Activated naive CD8-positive, alpha-beta T cell treated with anti-CD3 and anti-CD28 coated beads, Interleukin-2, amount 10 ng/mL, durations not matched to agents 7 days and 5 days (primary cell): ENCODE data around the gene OVCA2. TPM values are rescaled to one million over a fixed set of nuclear protein-coding genes. Genes with fewer than 3 reads are reported as not detected.
A peak's percentile ranks its signal among the peaks of the same experiment; 100 is the strongest.

ENCODE experiments used
- ATAC-seq: fragments of 150-1000 bp; cut with Tn5 transposase; one replicate; pipeline ENCODE4 v1.10.0; 2021; ENCODE audit warnings: low read depth, moderate library complexity
- POLR2A ChIA-PET: fragments of 350-600 bp; sonication (Branson Sonifier 250); formaldehyde crosslinking; loops from one replicate; lab custom pipeline; 2021; ENCODE audit warnings: antibody characterized with exemption; lab: Charles Lee
- DNase-seq: peaks from one replicate; pipeline ENCODE4 v3.0.0; 2021
- H3K27ac Mint-ChIP-seq: one replicate; pipeline ENCODE4 v1.8.0; 2022; ENCODE audit warnings: mild to moderate bottlenecking, mixed read lengths
- H3K27me3 Mint-ChIP-seq: one replicate; pipeline ENCODE4 v1.8.0; 2022; ENCODE audit warnings: mild to moderate bottlenecking, moderate library complexity, mixed read lengths
- H3K36me3 Mint-ChIP-seq: one replicate; pipeline ENCODE4 v1.8.0; 2021; ENCODE audit warnings: mild to moderate bottlenecking, mixed read lengths
- H3K4me1 Mint-ChIP-seq: one replicate; pipeline ENCODE4 v1.8.0; 2021; ENCODE audit warnings: mixed read lengths
- H3K4me3 Mint-ChIP-seq: one replicate; pipeline ENCODE4 v1.8.0; 2022; ENCODE audit warnings: mild to moderate bottlenecking, moderate library complexity, mixed read lengths
- H3K9me3 Mint-ChIP-seq: one replicate; pipeline ENCODE4 v1.8.0; 2021; ENCODE audit warnings: mixed read lengths
- total RNA-seq, 2 experiments: library from RNA; stranded (reverse); gene quantifications; one replicate each; pipeline ENCODE4 v1.2.3, GENCODE V29; 2021

OVCA2 gene
- total RNA-seq: 10 to 100 TPM; 32.0 to 35.5 TPM

GRCh38 chr17:2041561-2042389 is at the start of gene OVCA2:
TSS of gene OVCA2 (plus strand) at chr17:2042022. CDS start at chr17:2042048, 26 bp downstream.
- no peaks in the 10 kb centered on the region for H3K27me3 Mint-ChIP-seq
- H3K27ac Mint-ChIP-seq: peak within 1 kb of the TSS; percentile 96
- ATAC-seq: peak; percentile 83
- peaks cover 12% of the 10 kb centered on the region for H3K4me1 Mint-ChIP-seq
- no peaks in the 10 kb centered on the region for H3K9me3 Mint-ChIP-seq
- peak; percentile 98 for DNase-seq
- POLR2A ChIA-PET: interaction anchor here (2.3 to 3.3 kb wide), 2 partner anchors 10 to 14 kb away, joined by 6 to 13 read pairs; partner anchors contain the start of gene DPH1
- H3K4me3 Mint-ChIP-seq: peak within 1 kb of the TSS; percentile 93
- peaks cover 12% of the 10 kb centered on the region for H3K36me3 Mint-ChIP-seq

- ATAC-seq (no peak), DNase-seq (no peak)
- H3K36me3 Mint-ChIP-seq: no peaks in the 10 kb centered on the region
- POLR2A ChIA-PET: no interaction called here
- no peaks in the 10 kb centered on the region for H3K9me3 Mint-ChIP-seq
- H3K27me3 Mint-ChIP-seq: peaks cover 33% of the 10 kb centered on the region
- no peak overlapping the region for H3K27ac Mint-ChIP-seq
- no peak overlapping the region for H3K4me3 Mint-ChIP-seq
- no peaks in the 10 kb centered on the region for H3K4me1 Mint-ChIP-seq
These were observed 49.3 kb upstream of the OVCA2 start for GRCh38 chr17:1992541-1992940.

DNA sequence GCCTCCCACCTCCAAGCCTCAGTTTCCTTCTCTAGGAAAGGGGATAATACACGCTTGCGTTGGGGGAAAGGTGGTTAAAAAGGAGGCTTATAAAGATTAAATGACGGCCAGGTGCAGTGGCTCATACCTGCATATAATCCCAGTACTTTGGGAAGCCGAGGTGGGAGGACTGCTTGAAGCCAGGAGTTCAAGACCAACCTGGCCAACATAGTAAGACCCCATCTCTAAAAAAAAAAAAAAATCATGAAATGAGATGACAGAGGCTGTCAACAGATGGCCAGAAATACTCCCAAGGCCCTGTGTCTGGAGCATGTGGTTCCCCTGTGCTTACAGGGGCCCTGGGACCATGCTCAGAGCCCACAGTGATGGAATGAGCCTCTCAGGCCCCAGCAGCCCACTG is 47.1 kb upstream of the OVCA2 start:
- no peak for ATAC-seq
- Mint-ChIP-seq H3K36me3 (peaks cover 2% of the 10 kb centered on the region), H3K27me3 (peaks cover 34% of the 10 kb centered on the region), H3K4me3 (no peak overlapping the region), H3K9me3 (no peaks in the 10 kb centered on the region), H3K4me1 (peaks cover 2% of the 10 kb centered on the region), H3K27ac (no peak overlapping the region)
- DNase-seq: no peak
- POLR2A ChIA-PET: no interaction called here

- DNase-seq (no peak), ATAC-seq (no peak)
- Mint-ChIP-seq H3K36me3 (peaks cover 2% of the 10 kb centered on the region), H3K9me3 (no peaks in the 10 kb centered on the region), H3K4me1 (peaks cover 2% of the 10 kb centered on the region), H3K27me3 (peaks cover 36% of the 10 kb centered on the region), H3K4me3 (no peak overlapping the region), H3K27ac (no peak overlapping the region)
- POLR2A ChIA-PET: no interaction called here
These were observed 46.4 kb upstream of the OVCA2 start for GRCh38 chr17:1995321-1995892.

- no peak overlapping the region for H3K4me3 Mint-ChIP-seq
- H3K4me1 Mint-ChIP-seq: peaks cover 2% of the 10 kb centered on the region
- H3K36me3 Mint-ChIP-seq: peaks cover 2% of the 10 kb centered on the region
- no peak overlapping the region for H3K27ac Mint-ChIP-seq
- H3K9me3 Mint-ChIP-seq: no peaks in the 10 kb centered on the region
- POLR2A ChIA-PET: no interaction called here
- DNase-seq (no peak), ATAC-seq (no peak)
- peaks cover 34% of the 10 kb centered on the region for H3K27me3 Mint-ChIP-seq
These were observed 45.7 kb upstream of the OVCA2 start for GRCh38 chr17:1995907-1996799.

- Mint-ChIP-seq H3K27me3 (peaks cover 34% of the 10 kb centered on the region), H3K27ac (no peak overlapping the region), H3K4me3 (no peak overlapping the region), H3K36me3 (peaks cover 2% of the 10 kb centered on the region), H3K9me3 (no peaks in the 10 kb centered on the region), H3K4me1 (peaks cover 2% of the 10 kb centered on the region)
- DNase-seq (no peak), ATAC-seq (no peak)
- POLR2A ChIA-PET: no interaction called here
These were observed 45.0 kb upstream of the OVCA2 start for GRCh38 chr17:1996800-1997288.

DNA sequence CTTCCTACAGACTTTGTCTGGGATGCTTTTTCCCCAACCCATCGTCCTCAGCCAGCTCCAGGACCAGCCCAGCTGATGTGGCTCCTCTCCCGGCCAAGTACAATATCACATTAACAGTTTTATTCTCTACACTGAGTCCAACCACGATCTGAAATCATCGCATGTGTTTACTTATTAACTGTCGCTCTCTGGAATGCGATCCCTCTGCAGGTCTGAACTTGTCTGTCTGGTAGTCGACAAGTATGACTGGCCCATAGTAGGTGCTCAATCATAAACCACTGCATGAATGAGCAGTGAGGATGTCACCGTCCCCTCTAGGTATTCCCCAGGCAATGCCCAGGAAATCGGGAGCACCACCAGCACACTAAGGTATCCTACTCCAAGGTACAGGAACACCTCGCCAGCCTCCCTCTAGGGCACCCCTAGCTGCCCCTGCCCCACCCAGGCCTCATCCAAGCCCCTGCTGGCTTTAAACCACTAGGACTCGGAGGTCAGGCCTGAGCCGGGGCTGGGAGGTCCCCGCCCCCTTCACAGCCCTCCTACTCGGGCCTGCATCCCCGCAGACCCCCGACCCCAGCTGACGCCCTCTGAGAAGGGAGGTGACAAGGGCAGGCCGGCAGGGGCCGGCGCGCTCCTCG is 44.4 kb upstream of the OVCA2 start:
- POLR2A ChIA-PET: no interaction called here
- H3K27me3 Mint-ChIP-seq: peaks cover 28% of the 10 kb centered on the region
- H3K4me3 Mint-ChIP-seq: no peak overlapping the region
- H3K36me3 Mint-ChIP-seq: peaks cover 2% of the 10 kb centered on the region
- no peak overlapping the region for H3K27ac Mint-ChIP-seq
- ATAC-seq: no peak
- peaks cover 2% of the 10 kb centered on the region for H3K4me1 Mint-ChIP-seq
- no peaks in the 10 kb centered on the region for H3K9me3 Mint-ChIP-seq
- no peak for DNase-seq

GRCh38 chr17:1997927-1998742 is 43.7 kb upstream of the OVCA2 start:
- ATAC-seq (peak; percentile 54), DNase-seq (peak; percentile 48)
- H3K4me1 Mint-ChIP-seq: peaks cover 2% of the 10 kb centered on the region
- POLR2A ChIA-PET: no interaction called here
- H3K9me3 Mint-ChIP-seq: no peaks in the 10 kb centered on the region
- peaks cover 28% of the 10 kb centered on the region for H3K27me3 Mint-ChIP-seq
- peaks cover 2% of the 10 kb centered on the region for H3K36me3 Mint-ChIP-seq
- no peak overlapping the region for H3K27ac Mint-ChIP-seq
- no peak overlapping the region for H3K4me3 Mint-ChIP-seq

- no peak overlapping the region for H3K27ac Mint-ChIP-seq
- ATAC-seq (no peak), DNase-seq (no peak)
- POLR2A ChIA-PET: no interaction called here
- H3K4me1 Mint-ChIP-seq: peaks cover 2% of the 10 kb centered on the region
- peak overlapping the region; percentile 26 for H3K4me3 Mint-ChIP-seq
- H3K9me3 Mint-ChIP-seq: no peaks in the 10 kb centered on the region
- peaks cover 2% of the 10 kb centered on the region for H3K36me3 Mint-ChIP-seq
- peaks cover 28% of the 10 kb centered on the region for H3K27me3 Mint-ChIP-seq
These were observed 42.1 kb upstream of the OVCA2 start for GRCh38 chr17:1999557-2000251.

DNA sequence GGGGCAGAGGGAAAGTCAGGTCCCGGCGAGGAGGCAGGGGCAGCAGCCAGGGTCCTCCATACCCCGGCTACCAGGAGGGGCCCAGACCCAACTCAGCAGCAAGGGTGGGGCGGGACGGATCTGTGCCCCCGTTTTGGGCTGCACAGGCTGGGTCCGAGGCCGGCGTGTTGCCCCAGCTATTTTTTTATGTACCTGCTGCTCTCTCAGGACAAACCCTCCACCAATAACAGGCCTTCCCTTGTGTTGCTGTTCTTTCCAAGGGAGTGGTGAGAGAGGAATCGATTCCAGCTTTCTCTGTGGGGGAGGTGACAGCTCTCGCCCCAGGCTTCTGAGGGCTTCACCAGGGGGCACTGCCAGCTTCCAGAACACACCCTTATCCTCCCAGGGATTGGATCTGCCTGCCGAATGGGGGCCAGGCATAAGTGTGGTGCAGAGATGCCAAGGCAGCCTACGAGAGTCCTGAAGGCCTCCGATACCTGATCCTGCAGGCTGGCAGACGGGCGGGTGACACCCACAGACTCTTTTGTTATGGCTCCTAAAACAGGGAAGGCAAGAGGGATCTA is 39.0 kb upstream of the OVCA2 start:
- no peak overlapping the region for H3K4me3 Mint-ChIP-seq
- POLR2A ChIA-PET: interaction anchor here (0.6 kb wide), 1 partner anchor 91 kb away, joined by 3 read pairs; no protein-coding TSS in a partner anchor
- H3K36me3 Mint-ChIP-seq: peaks cover 2% of the 10 kb centered on the region
- H3K27me3 Mint-ChIP-seq: peaks cover 16% of the 10 kb centered on the region
- peaks cover 2% of the 10 kb centered on the region for H3K4me1 Mint-ChIP-seq
- DNase-seq (no peak), ATAC-seq (no peak)
- no peak overlapping the region for H3K27ac Mint-ChIP-seq
- no peaks in the 10 kb centered on the region for H3K9me3 Mint-ChIP-seq

DNA sequence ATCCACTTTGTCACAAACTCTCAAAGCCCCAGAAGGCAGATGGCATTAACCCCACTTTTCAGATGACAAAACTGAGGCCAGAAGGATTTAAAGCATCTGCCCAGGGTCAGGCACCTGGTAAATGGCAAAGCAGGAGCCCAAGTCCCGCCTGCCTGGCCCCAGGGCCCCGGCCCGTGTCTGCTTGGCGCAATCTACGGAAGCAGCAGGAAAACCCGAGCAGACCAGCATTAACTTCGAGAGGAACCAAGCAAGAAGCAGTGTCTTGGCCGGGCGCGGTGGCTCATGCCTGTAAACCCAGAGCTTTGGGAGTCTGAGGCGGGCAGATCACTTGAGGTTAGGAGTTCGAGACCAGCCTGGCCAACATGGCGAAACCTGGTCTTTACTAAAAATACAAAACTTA is 38.3 kb upstream of the OVCA2 start:
- DNase-seq (no peak), ATAC-seq (no peak)
- peaks cover 2% of the 10 kb centered on the region for H3K36me3 Mint-ChIP-seq
- H3K4me3 Mint-ChIP-seq: no peak overlapping the region
- H3K27ac Mint-ChIP-seq: no peak overlapping the region
- peaks cover 16% of the 10 kb centered on the region for H3K27me3 Mint-ChIP-seq
- no peaks in the 10 kb centered on the region for H3K9me3 Mint-ChIP-seq
- POLR2A ChIA-PET: no interaction called here
- H3K4me1 Mint-ChIP-seq: peaks cover 2% of the 10 kb centered on the region
